Neural cell (in vitro differentiated cells): ENCODE results near the gene ARMH3. TPM values are rescaled to one million over a fixed set of nuclear protein-coding genes. Genes with fewer than 3 reads are reported as not detected.

Experiments used
- H2AFZ ChIP-seq: fragments of 200-600, 300-800 bp; sonication (generic), shearing (Covaris generic); 2 replicates; pipeline ENCODE4 v1.6.0; 2014; ENCODE audit warnings: low read depth, mild to moderate bottlenecking, antibody characterized with exemption, low read length, moderate library complexity
- H3F3A ChIP-seq: fragments of 200-600 bp; shearing (Covaris generic); 2 replicates; pipeline ENCODE4 v1.6.1; 2016; ENCODE audit warnings: mild to moderate bottlenecking, moderate library complexity, mixed read lengths, antibody characterized with exemption, low read length; ENCODE audit not compliant: insufficient read depth, poor library complexity, severe bottlenecking
- H3K27ac ChIP-seq: fragments of 200-600, 300-800 bp; sonication (generic), shearing (Covaris generic); 2 replicates; pipeline ENCODE4 v1.5.1; 2014; ENCODE audit warnings: mild to moderate bottlenecking, low read length, moderate library complexity
- H3K27me3 ChIP-seq: fragments of 300-800, 200-600 bp; sonication (generic), shearing (Covaris generic); 2 replicates; pipeline ENCODE4 v1.6.0; 2014; ENCODE audit warnings: mild to moderate bottlenecking, low read depth, low read length, moderate library complexity; ENCODE audit not compliant: insufficient read depth
- H3K36me3 ChIP-seq: fragments of 300-800, 200-600 bp; sonication (generic), shearing (Covaris generic); 2 replicates; pipeline ENCODE4 v1.5.1; 2014; ENCODE audit warnings: mild to moderate bottlenecking, antibody characterized with exemption, low read length, moderate library complexity; ENCODE audit not compliant: insufficient read depth
- H3K4me2 ChIP-seq: fragments of 300-800, 200-600 bp; sonication (generic), shearing (Covaris generic); 2 replicates; pipeline ENCODE4 v1.6.0; 2014; ENCODE audit warnings: mild to moderate bottlenecking, low read length
- H3K4me3 ChIP-seq: fragments of 300-800, 200-600 bp; sonication (generic), shearing (Covaris generic); 2 replicates; pipeline ENCODE4 v1.5.1; 2014; ENCODE audit warnings: mild to moderate bottlenecking, low read length, moderate library complexity
- H3K79me2 ChIP-seq: fragments of 200-600 bp; shearing (Covaris generic); replicated peaks from 2 replicates; pipeline ENCODE4 v1.6.0; 2014; ENCODE audit warnings: mild to moderate bottlenecking, low read length, moderate library complexity; ENCODE audit not compliant: insufficient read depth
- H3K9ac ChIP-seq: fragments of 300-800, 200-600 bp; sonication (generic), shearing (Covaris generic); 2 replicates; pipeline ENCODE4 v1.6.1; 2016; ENCODE audit warnings: mild to moderate bottlenecking, low read length, mixed read lengths
- H3K9me2 ChIP-seq: fragments of 200-600 bp; shearing (Covaris generic); 2 replicates; pipeline ENCODE4 v1.6.1; 2016; ENCODE audit warnings: mild to moderate bottlenecking, low read length, mixed read lengths; ENCODE audit not compliant: insufficient read depth
- H3K9me3 ChIP-seq: fragments of 200-600, 300-800 bp; sonication (generic), shearing (Covaris generic); 2 replicates; pipeline ENCODE4 v1.6.1; 2016; ENCODE audit warnings: mild to moderate bottlenecking, mixed run types, low read length, moderate library complexity, mixed read lengths
- H4K20me1 ChIP-seq: fragments of 200-600 bp; shearing (Covaris generic); 2 replicates; pipeline ENCODE4 v1.6.1; 2016; ENCODE audit warnings: mild to moderate bottlenecking, mixed run types; ENCODE audit not compliant: insufficient read depth
- EP300 ChIP-seq: fragments of 450-650 bp; conservative IDR thresholded peaks from 2 replicates; pipeline ENCODE4 v1.6.1; 2014; ENCODE audit warnings: antibody characterized with exemption, mild to moderate bottlenecking, moderate library complexity; ENCODE audit not compliant: poor library complexity, severe bottlenecking
- EZH2 ChIP-seq: fragments of 200-600, 300-800 bp; shearing (Covaris generic), sonication (generic); IDR thresholded peaks from 2 replicates; pipeline ENCODE4 v1.6.1; 2014; ENCODE audit warnings: antibody characterized with exemption, low read length, borderline replicate concordance, mild to moderate bottlenecking; ENCODE audit not compliant: insufficient read depth, poor library complexity, severe bottlenecking
- MXI1 ChIP-seq: fragments of 450-650 bp; conservative IDR thresholded peaks from 2 replicates; pipeline ENCODE4 v1.6.1; 2014; ENCODE audit warnings: antibody characterized with exemption, mild to moderate bottlenecking; ENCODE audit not compliant: poor library complexity, severe bottlenecking
- POLR2AphosphoS5 ChIP-seq: IDR thresholded peaks from 2 replicates; pipeline ENCODE4 v1.6.1; 2012
- RAD21 ChIP-seq: fragments of 450-650 bp; conservative IDR thresholded peaks from 2 replicates; pipeline ENCODE4 v1.6.1; 2014; ENCODE audit warnings: antibody characterized with exemption, mild to moderate bottlenecking, moderate library complexity
- SMC3 ChIP-seq: fragments of 450-650 bp; conservative IDR thresholded peaks from 2 replicates; pipeline ENCODE4 v1.6.1; 2014; ENCODE audit warnings: antibody characterized with exemption, mild to moderate bottlenecking, moderate library complexity; ENCODE audit not compliant: poor library complexity
- TAF1 ChIP-seq: IDR thresholded peaks from 2 replicates; pipeline ENCODE4 v1.6.1; 2012; ENCODE audit warnings: low read depth
- polyA plus RNA-seq: library from polyadenylated mRNA; depleted of rRNA; stranded (reverse); fragments of >200 nt; gene quantifications from 2 replicates; pipeline ENCODE4 v1.2.3, GENCODE V29; 2014
- TF ChIP-seq, protein P1 (sequence below): IDR thresholded peaks from 2 replicates; pipeline ENCODE4 v1.6.1; 2012; ENCODE audit warnings: borderline replicate concordance
- TF ChIP-seq, protein P2 (sequence below): fragments of 450-650 bp; IDR thresholded peaks from 2 replicates; pipeline ENCODE4 v1.5.1; 2014; ENCODE audit warnings: antibody characterized with exemption, mild to moderate bottlenecking, moderate library complexity; ENCODE audit not compliant: poor library complexity, severe bottlenecking

Gene ARMH3
- polyA plus RNA-seq, 1 donor from 2014 or later: 13.4 TPM

DNA sequence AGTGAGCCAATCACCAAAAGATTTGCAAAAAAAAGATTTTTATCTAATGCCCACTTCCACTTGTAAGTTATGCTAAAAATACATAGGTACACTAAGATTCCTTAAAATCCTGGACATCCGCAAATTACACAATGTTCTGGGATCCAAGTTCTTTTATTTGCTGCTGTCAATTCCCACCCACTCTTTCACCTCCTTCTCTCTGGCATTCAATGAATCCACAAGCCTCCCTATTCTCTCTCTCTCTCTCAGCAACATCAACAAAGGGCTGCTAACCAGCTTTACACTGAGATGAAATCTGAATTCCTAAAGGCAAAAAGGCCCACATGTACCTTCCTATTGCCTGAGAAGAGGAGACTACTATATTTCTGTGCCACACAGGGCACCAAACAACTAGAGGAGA lies 99.9 kb downstream of the ARMH3 start:
- H4K20me1 ChIP-seq: no peaks in the 10 kb centered on the region
- no peaks in the 10 kb centered on the region for H3K36me3 ChIP-seq
- H3K27ac ChIP-seq: no peak overlapping the region
- H3K9me2 ChIP-seq: no peaks in the 10 kb centered on the region
- H3K27me3 ChIP-seq: no peaks in the 10 kb centered on the region
- no peaks in the 10 kb centered on the region for H3K79me2 ChIP-seq
- H3F3A ChIP-seq: no peaks in the 10 kb centered on the region
- no peak overlapping the region for H3K9ac ChIP-seq
- no peak overlapping the region for H2AFZ ChIP-seq
- no peak for TF ChIP-seq RAD21
- TF ChIP-seq EP300: no peak
- TF ChIP-seq, protein P1, sequence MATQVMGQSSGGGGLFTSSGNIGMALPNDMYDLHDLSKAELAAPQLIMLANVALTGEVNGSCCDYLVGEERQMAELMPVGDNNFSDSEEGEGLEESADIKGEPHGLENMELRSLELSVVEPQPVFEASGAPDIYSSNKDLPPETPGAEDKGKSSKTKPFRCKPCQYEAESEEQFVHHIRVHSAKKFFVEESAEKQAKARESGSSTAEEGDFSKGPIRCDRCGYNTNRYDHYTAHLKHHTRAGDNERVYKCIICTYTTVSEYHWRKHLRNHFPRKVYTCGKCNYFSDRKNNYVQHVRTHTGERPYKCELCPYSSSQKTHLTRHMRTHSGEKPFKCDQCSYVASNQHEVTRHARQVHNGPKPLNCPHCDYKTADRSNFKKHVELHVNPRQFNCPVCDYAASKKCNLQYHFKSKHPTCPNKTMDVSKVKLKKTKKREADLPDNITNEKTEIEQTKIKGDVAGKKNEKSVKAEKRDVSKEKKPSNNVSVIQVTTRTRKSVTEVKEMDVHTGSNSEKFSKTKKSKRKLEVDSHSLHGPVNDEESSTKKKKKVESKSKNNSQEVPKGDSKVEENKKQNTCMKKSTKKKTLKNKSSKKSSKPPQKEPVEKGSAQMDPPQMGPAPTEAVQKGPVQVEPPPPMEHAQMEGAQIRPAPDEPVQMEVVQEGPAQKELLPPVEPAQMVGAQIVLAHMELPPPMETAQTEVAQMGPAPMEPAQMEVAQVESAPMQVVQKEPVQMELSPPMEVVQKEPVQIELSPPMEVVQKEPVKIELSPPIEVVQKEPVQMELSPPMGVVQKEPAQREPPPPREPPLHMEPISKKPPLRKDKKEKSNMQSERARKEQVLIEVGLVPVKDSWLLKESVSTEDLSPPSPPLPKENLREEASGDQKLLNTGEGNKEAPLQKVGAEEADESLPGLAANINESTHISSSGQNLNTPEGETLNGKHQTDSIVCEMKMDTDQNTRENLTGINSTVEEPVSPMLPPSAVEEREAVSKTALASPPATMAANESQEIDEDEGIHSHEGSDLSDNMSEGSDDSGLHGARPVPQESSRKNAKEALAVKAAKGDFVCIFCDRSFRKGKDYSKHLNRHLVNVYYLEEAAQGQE: no peak
- no peak for TF ChIP-seq TAF1
- TF ChIP-seq EZH2: no peak
- TF ChIP-seq POLR2AphosphoS5: no peak
- H3K4me2 ChIP-seq: no peak overlapping the region
- no peaks in the 10 kb centered on the region for H3K9me3 ChIP-seq
- H3K4me3 ChIP-seq: no peak overlapping the region

DNA sequence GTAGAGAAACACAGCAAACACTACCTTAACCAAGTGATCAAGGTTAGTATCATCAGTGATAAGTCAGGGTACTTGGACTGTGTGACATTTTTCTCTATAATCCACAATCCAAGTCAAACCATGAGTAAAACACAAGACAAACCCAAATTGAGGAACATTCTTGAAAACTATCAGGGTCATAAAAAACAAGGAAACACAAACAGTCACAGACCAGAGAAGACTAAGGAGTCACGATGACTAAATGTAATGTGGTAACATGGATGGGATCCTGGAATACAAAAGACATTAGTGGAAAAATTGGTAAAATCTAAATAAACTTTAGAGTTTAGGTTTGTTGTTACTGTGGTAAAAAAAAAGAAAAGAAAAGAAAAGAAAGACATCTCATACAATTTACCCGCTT lies 103.8 kb downstream of the ARMH3 start:
- Histone ChIP-seq H3K9me3 (no peaks in the 10 kb centered on the region), H3K27ac (no peak overlapping the region), H3K9ac (no peak overlapping the region), H3F3A (no peaks in the 10 kb centered on the region), H3K9me2 (no peaks in the 10 kb centered on the region), H3K36me3 (no peaks in the 10 kb centered on the region), H3K79me2 (no peaks in the 10 kb centered on the region), H3K27me3 (no peaks in the 10 kb centered on the region), H2AFZ (no peak overlapping the region), H4K20me1 (no peaks in the 10 kb centered on the region), H3K4me2 (no peak overlapping the region), H3K4me3 (no peak overlapping the region)
- TF ChIP-seq, protein P2, sequence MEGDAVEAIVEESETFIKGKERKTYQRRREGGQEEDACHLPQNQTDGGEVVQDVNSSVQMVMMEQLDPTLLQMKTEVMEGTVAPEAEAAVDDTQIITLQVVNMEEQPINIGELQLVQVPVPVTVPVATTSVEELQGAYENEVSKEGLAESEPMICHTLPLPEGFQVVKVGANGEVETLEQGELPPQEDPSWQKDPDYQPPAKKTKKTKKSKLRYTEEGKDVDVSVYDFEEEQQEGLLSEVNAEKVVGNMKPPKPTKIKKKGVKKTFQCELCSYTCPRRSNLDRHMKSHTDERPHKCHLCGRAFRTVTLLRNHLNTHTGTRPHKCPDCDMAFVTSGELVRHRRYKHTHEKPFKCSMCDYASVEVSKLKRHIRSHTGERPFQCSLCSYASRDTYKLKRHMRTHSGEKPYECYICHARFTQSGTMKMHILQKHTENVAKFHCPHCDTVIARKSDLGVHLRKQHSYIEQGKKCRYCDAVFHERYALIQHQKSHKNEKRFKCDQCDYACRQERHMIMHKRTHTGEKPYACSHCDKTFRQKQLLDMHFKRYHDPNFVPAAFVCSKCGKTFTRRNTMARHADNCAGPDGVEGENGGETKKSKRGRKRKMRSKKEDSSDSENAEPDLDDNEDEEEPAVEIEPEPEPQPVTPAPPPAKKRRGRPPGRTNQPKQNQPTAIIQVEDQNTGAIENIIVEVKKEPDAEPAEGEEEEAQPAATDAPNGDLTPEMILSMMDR: no peak
- TF ChIP-seq EZH2 (no peak), SMC3 (no peak), POLR2AphosphoS5 (no peak)

DNA sequence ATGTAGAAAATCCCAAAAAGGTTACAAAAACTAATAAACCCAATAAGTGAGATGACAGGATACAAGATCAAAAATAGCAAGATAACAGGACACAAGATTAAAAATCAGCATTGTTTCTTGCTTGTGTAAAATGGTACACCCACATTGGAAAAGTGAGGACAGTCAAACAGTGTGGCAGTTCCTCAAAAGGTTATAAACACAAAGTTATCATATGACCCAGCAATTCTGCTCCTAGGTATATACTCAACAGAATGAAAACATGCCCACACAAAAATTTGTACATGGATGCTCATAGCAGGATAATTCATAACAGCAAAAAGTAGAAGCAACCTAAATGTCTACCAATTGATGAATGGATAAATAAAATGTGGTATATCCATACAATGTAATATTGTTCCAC lies 105.8 kb downstream of the ARMH3 start:
- H3K36me3 ChIP-seq: no peaks in the 10 kb centered on the region
- no peak overlapping the region for H2AFZ ChIP-seq
- H3K4me2 ChIP-seq: no peak overlapping the region
- H3K9me3 ChIP-seq: no peaks in the 10 kb centered on the region
- H3K9ac ChIP-seq: no peak overlapping the region
- H3K4me3 ChIP-seq: no peak overlapping the region
- no peak overlapping the region for H3K27ac ChIP-seq
- no peaks in the 10 kb centered on the region for H3F3A ChIP-seq
- H3K9me2 ChIP-seq: no peaks in the 10 kb centered on the region
- no peaks in the 10 kb centered on the region for H3K79me2 ChIP-seq
- TF ChIP-seq EZH2 (no peak), TAF1 (no peak), SMC3 (no peak), EP300 (no peak), POLR2AphosphoS5 (no peak), MXI1 (no peak), RAD21 (no peak)
- TF ChIP-seq, protein P1: no peak
- TF ChIP-seq, protein P2: no peak
- H3K27me3 ChIP-seq: no peaks in the 10 kb centered on the region
- no peaks in the 10 kb centered on the region for H4K20me1 ChIP-seq
